ENCODE results near the gene HSF2BP.
"Not testable (repeated sequence)": the region's sequence is repeated elsewhere in the genome, so short reads cannot be mapped to it uniquely, and the experiment has no call there.

Gene HSF2BP

GRCh38 chr21:43659136-43660000 is at the start of gene HSF2BP, which contains the start of gene RRP1B:
TSS of gene HSF2BP (minus strand) at chr21:43659488. CDS start at chr21:43658096, 1,392 bp downstream.
TSS of gene RRP1B (plus strand) at chr21:43659560. CDS start at chr21:43659665, 105 bp downstream.
- peak; percentile 78 for DNase-seq

DNA sequence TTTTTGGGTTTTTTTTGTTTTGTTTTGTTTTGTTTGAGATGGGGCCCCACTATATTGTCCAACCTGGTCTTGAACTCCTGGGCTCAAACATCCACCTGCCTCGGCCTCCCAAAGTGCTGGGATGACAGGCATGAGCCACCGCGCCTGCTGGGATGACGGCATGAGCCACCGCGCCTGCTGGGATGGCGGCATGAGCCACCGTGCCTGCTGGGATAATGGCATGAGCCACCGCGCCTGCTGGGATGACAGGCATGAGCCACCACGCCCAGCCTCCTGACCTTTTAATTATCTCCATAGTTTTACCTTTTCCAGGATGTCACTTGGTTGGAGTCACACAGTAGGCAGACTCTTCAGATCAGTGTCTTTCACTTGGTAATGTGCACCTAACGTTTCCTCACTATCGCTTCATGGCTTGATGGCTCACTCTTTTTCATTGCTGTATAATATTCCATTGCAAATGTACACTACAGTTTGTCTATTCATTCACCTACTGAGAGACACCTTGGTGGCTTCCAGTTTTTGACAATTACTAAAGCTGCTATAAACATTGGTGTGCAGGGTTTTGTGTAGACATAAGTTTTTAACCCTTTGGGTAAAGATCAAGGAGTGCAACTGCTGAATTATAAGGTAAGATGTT is 49.6 kb upstream of the HSF2BP start:
- no peak for DNase-seq

DNA sequence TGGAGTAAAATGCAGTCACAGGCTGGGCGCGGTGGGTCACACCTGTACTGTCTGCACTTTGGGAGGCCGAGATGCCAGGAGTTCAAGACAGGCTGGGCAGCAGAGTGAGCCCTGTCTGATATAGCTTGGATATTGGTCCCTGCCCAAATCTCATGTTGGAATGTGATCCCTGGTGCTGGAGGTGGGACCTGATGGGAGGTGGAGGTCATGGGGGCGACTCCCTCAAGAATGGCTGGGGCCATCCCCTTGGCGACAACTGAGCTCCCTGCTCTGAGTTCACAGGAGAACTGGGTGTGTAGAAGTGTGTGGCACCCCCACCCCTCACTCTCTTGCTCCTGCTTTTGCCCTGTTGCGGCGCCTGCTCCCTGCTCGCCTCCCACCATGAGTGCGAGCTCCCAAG is 48.2 kb upstream of the HSF2BP start:
- no peak for DNase-seq

- DNase-seq = no peak
These were observed 44.0 kb upstream of the HSF2BP start for GRCh38 chr21:43703035-43703880.

GRCh38 chr21:43702785-43703034 is 43.4 kb upstream of the HSF2BP start:
- DNase-seq = no peak

DNA sequence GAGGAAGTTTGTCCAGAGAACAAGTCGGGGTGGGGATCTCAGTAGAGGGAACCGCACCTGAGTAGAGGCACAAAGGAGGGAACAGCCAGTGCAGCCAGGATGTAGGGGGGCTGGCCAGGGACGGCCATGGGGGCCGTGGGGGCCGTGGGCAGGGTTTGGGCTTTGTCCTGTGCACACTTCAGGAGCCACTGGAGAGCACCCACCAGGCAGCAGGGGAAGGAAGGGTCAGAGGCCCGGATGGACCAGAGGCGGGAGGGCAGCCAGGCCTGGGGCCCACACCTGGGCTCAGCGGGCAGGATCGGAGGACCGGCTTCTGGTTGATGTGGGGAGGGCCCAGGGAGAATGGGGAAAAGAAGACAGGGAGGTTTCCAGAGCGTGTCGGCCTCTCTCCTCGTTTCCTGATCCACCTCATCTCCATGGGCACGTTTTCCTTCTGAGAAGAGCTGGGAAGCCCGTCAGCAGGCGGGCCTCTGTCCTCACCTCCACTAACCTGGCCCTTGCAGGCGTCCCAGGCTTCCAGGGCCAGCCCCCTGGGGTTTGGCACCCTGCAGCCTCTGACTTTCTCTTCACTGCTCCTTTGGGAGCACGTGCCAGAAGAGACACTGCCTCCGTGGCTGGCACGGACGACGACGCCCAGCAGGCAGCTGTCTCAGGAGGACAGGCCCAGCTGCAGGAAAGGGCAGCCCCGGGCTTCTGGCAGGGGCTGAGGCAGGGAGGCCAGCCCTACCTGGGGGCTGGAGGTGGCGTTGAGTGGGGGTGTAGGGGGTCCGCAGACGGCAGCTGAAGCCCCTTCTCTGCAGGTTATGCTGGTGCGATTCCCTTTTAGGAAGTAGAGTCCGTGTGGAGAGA is 42.9 kb upstream of the HSF2BP start:
- no peak for DNase-seq

- no peak for DNase-seq
These were observed 40.8 kb upstream of the HSF2BP start for GRCh38 chr21:43699933-43700599.

GRCh38 chr21:43699492-43699777 is 40.1 kb upstream of the HSF2BP start:
- not testable (repeated sequence) for DNase-seq

DNA sequence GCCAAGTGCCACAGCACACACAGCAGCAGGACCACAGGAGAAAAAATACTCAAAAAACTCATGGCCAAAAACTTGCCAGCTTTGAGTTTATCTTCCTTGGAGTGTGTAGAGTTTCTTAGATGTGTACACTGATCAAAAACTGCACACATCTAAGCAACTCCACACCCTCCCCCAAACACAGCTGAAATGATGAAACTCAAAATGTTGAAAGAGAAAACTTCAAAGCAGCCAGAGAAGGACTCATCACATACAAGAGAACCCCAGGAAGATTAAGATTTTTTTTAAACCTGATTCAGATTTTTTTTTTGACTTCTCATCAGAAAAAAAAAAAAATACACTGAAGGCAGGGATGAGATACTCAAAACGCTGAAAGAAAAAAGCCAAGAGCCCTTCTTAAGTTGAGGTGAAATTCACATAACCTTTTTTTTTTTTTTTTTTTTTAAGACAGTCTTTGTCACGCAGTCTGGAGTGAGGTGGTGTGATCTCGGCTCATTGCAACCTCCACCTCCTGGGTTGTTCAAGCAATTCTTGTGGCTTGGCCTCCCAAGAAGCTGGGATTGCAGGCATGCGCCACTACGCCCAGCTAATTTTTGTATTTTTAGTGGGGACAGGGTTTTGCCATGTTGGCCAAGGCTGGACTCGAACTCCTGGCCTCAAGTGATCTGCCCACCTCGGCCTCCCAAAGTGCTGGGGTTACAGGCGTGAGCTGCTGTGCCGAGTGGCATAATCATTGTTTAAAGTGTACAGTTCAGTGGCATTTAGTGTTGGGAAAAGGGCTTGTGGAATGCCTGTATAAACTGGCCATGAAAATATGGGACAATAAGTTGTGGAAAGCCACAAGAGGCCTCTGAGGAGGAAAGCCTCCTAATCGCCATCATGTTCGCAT is 38.7 kb upstream of the HSF2BP start:
- no peak for DNase-seq

GRCh38 chr21:43696214-43696613 is 36.9 kb upstream of the HSF2BP start:
- DNase-seq = no peak

DNA sequence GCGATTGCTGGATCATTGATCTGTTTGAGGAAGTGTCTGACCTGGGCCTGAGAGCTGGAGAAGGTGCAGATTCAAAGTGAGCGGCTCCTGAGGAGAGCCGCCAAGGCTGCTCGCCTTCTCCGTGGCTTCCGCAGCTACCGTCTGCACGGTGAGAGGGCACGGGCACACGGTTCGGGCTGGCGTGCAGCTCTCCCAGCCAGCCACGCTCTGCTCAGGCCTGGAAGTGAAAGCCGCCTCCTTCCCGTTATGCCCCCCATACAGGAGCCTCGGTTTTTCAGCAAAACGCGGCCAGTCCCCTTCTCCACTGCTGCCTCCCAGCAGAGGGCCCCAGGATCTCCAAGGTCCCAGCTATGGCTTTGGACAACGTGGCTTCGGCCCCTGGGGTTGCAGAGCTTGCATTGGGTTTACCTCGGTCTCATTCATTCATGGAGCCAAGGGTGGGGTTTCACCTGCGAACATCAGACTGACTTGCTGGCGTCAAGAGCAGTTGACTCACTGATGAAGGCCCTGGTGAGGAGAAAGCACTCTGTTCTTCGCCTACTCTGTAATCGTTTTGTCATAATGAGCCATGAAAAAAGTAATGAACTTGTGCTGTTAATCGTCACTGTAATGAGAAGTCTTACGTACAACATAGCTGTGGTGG is 35.3 kb upstream of the HSF2BP start:
- no peak for DNase-seq

DNA sequence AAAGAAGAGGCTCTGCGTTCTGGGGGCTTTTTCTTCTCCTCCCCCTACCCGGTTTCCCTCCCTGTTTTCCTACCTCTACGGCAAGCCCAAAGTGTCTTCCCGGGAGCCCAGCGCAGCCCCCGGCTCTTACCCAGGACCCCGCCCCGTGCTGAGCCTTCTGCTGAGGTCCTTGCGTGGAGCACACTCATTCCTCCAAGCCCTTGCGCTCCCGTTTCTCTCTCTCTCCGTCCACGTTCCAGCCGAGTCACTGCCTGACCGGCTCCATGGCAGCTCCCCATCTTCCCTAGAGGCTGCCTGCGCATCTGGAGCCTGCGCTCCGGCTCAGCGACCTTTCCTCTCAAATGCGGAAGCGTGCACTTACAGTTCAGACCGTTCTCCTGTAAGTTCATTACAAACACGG is 34.7 kb upstream of the HSF2BP start:
- no peak for DNase-seq

- no peak for DNase-seq
These were observed 33.7 kb upstream of the HSF2BP start for GRCh38 chr21:43692949-43693348.

DNA sequence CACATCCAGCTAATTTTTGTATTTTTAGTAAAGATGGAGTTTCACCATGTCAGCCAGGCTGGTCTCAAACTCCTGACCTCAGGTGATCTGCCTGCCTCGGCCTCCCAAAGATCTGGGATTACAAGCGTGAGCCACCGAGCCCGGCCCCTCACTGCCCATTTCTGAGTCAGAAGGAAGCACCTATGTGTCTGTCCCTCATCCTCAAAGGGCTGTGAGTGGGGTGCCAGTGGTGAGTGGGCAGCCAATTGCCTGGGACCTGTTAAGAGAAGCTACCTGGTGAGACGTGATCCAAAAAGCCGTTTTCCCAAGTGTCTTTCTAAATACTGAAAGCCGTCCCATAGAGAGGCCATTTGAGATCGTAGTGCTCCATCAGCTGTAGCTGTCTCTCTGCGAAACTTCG is 32.5 kb upstream of the HSF2BP start:
- no peak for DNase-seq

- DNase-seq = no peak
These were observed 32.0 kb upstream of the HSF2BP start for GRCh38 chr21:43691086-43691795.

DNA sequence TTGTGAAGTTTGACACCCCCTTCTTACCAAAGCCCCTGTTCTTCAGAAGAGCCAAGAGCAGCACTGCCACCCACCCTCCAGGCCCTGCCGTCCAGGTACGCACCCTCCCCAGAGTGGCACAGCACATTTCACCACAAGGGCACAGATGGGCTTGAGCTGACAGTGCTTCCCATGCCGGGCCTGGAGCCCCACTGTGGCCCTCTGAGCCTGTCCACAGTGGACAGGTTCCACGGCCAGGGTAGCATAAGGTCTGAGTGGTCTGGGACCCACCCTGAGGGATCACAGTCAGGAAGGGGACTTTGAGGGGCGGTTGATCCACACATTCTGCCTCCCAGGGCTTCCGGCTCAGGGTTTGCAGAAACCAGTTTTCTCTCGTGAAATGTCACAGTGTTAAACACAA is 31.1 kb upstream of the HSF2BP start:
- no peak for DNase-seq

- no peak for DNase-seq
These were observed 30.5 kb upstream of the HSF2BP start for GRCh38 chr21:43689556-43690337.

- no peak for DNase-seq
These were observed 29.6 kb upstream of the HSF2BP start for GRCh38 chr21:43688906-43689305.

Data from NCI-H2029 (cell line).